ENCODE data around the gene ZNF324B.
"Not testable (repeated sequence)": the region's sequence is repeated elsewhere in the genome, so short reads cannot be mapped to it uniquely, and the experiment has no call there.

Gene ZNF324B

GRCh38 chr19:58479736-58480480, 28.5 kb downstream of the ZNF324B start:
- DNase-seq (ENCODE audit: low spot score) (no peak), FAIRE-seq (no peak)

GRCh38 chr19:58480481-58480830, 29.0 kb downstream of the ZNF324B start:
- FAIRE-seq, result no peak
- no peak for DNase-seq (ENCODE audit: low spot score)

GRCh38 chr19:58480831-58481230, 29.4 kb downstream of the ZNF324B start:
- DNase-seq (ENCODE audit: low spot score), result no peak
- no peak for FAIRE-seq

GRCh38 chr19:58482372-58482771, 30.9 kb downstream of the ZNF324B start:
- DNase-seq (ENCODE audit: low spot score) (no peak), FAIRE-seq (no peak)

GRCh38 chr19:58483776-58484175, 32.4 kb downstream of the ZNF324B start:
- no peak for DNase-seq (ENCODE audit: low spot score)
- FAIRE-seq, result no peak

- not testable (repeated sequence) for DNase-seq (ENCODE audit: low spot score); FAIRE-seq
Measured at GRCh38 chr19:58484349-58484748, 32.9 kb downstream of the ZNF324B start.

GRCh38 chr19:58491393-58491792, 40.0 kb downstream of the ZNF324B start:
- no peak for FAIRE-seq
- no peak for DNase-seq (ENCODE audit: low spot score)

GRCh38 chr19:58492265-58492664, 40.8 kb downstream of the ZNF324B start:
- FAIRE-seq (no peak), DNase-seq (ENCODE audit: low spot score) (no peak)

- FAIRE-seq (no peak), DNase-seq (ENCODE audit: low spot score) (no peak)
Measured at GRCh38 chr19:58497634-58498170, 46.3 kb downstream of the ZNF324B start.

- no peak for DNase-seq (ENCODE audit: low spot score)
- no peak for FAIRE-seq
Measured at GRCh38 chr19:58498316-58499020, 47.0 kb downstream of the ZNF324B start.

- FAIRE-seq (no peak), DNase-seq (ENCODE audit: low spot score) (peak; percentile 45)
Measured at GRCh38 chr19:58499021-58499927, 47.9 kb downstream of the ZNF324B start.

GRCh38 chr19:58500242-58500641, 48.8 kb downstream of the ZNF324B start:
- no peak for DNase-seq (ENCODE audit: low spot score)
- no peak for FAIRE-seq

All from RCC 7860 (cell line).